AG04450 (cell line): ENCODE measurements around the gene LIPC. TPM values are rescaled to one million over a fixed set of nuclear protein-coding genes. Genes with fewer than 3 reads are reported as not detected.

Experiments used
- CTCF ChIA-PET: fragments of 300-600, 350-600 bp; formaldehyde crosslinking; extraction: SDS; loops from one replicate; lab custom pipeline; 2022; ENCODE audit warnings: antibody characterized with exemption, inconsistent platforms; lab: Charles Lee
- POLR2A ChIA-PET: fragments of 350-600 bp; formaldehyde crosslinking; extraction: SDS; loops from one replicate; lab custom pipeline; 2021; ENCODE audit warnings: antibody characterized with exemption, inconsistent platforms; lab: Yijun Ruan, JAX
- DNase-seq: peaks from one replicate; pipeline ENCODE4 v3.0.0-alpha.2; 2011; ENCODE audit warnings: low read depth, low spot score
- H3K27ac ChIP-seq: one replicate; pipeline ENCODE4 v1.5.1; 2012; ENCODE audit warnings: low read depth, low read length, control low read depth
- H3K27me3 ChIP-seq: one replicate; pipeline ENCODE4 v1.6.0; 2012; ENCODE audit warnings: low read length; ENCODE audit not compliant: control insufficient read depth, insufficient read depth
- H3K4me3 ChIP-seq: 2 replicates; pipeline ENCODE4 v1.5.1; 2011; ENCODE audit warnings: mild to moderate bottlenecking, low read depth, low read length, control low read depth
- H3K9me3 ChIP-seq: 2 replicates; pipeline ENCODE4 v1.5.1; 2012; ENCODE audit warnings: low read length; ENCODE audit not compliant: control insufficient read depth, insufficient read depth
- CTCF ChIP-seq: IDR thresholded peaks from 2 replicates; pipeline ENCODE4 v1.5.1; 2011; ENCODE audit warnings: low read depth, low read length, control low read depth, inconsistent platforms
- polyA plus RNA-seq: library from polyadenylated mRNA; depleted of rRNA; stranded (reverse); fragments of >200 nt; gene quantifications from 2 replicates; pipeline ENCODE4 v1.2.3, GENCODE V29; 2011

LIPC gene
- polyA plus RNA-seq, 1 experiment = 0.82 TPM

- Histone ChIP-seq H3K9me3 (no peaks in the 10 kb centered on the region), H3K4me3 (no peak overlapping the region), H3K27ac (no peak overlapping the region), H3K27me3 (no peaks in the 10 kb centered on the region)
- ChIA-PET CTCF (no interaction called here), POLR2A (interaction anchor here (0.7 kb wide), 2 partner anchors 24 to 32 kb away, joined by 3 to 6 read pairs; no protein-coding TSS in a partner anchor)
- no peak for DNase-seq
- no peak for TF ChIP-seq CTCF
Observed at GRCh38 chr15:58528188-58528870, 96.5 kb downstream of the LIPC start.

GRCh38 chr15:58529041-58529440 lies 97.2 kb downstream of the LIPC start:
- CTCF ChIA-PET = no interaction called here
- TF ChIP-seq CTCF = no peak

GRCh38 chr15:58530056-58530590 lies 98.3 kb downstream of the LIPC start:
- TF ChIP-seq CTCF = no peak
- H3K27ac ChIP-seq = no peak overlapping the region
- no peaks in the 10 kb centered on the region for H3K9me3 ChIP-seq
- ChIA-PET POLR2A (no interaction called here), CTCF (no interaction called here)
- no peak overlapping the region for H3K4me3 ChIP-seq
- H3K27me3 ChIP-seq = peaks cover under 1% of the 10 kb centered on the region
- DNase-seq = no peak

More at GRCh38 chr15:58529041-58529440, 97.2 kb downstream of the LIPC start:
- Histone ChIP-seq H3K27ac (no peak overlapping the region), H3K9me3 (no peaks in the 10 kb centered on the region), H3K4me3 (no peak overlapping the region), H3K27me3 (no peaks in the 10 kb centered on the region)
- no peak for DNase-seq
- POLR2A ChIA-PET = no interaction called here

- ChIA-PET CTCF (interaction anchor here (0.9 kb wide), 1 partner anchor 304 kb away, joined by 3 read pairs; no protein-coding TSS in a partner anchor), POLR2A (interaction anchor here (0.6 kb wide), 1 partner anchor 16 kb away, joined by 6 read pairs; no protein-coding TSS in a partner anchor)
- Histone ChIP-seq H3K27ac (no peak overlapping the region), H3K4me3 (no peak overlapping the region), H3K27me3 (peaks cover 3% of the 10 kb centered on the region), H3K9me3 (no peaks in the 10 kb centered on the region)
- TF ChIP-seq CTCF = no peak
- DNase-seq = no peak
Observed at GRCh38 chr15:58532126-58532525, 100.3 kb downstream of the LIPC start.

- ChIA-PET CTCF (no interaction called here), POLR2A (no interaction called here)
- no peak overlapping the region for H3K27ac ChIP-seq
- no peaks in the 10 kb centered on the region for H3K9me3 ChIP-seq
- no peak for TF ChIP-seq CTCF
- H3K27me3 ChIP-seq = peaks cover 14% of the 10 kb centered on the region
- no peak overlapping the region for H3K4me3 ChIP-seq
- no peak for DNase-seq
Observed at GRCh38 chr15:58534556-58534955, 102.8 kb downstream of the LIPC start.
